Measurements from ENCODE around the gene PARP15.

PARP15 gene

DNA sequence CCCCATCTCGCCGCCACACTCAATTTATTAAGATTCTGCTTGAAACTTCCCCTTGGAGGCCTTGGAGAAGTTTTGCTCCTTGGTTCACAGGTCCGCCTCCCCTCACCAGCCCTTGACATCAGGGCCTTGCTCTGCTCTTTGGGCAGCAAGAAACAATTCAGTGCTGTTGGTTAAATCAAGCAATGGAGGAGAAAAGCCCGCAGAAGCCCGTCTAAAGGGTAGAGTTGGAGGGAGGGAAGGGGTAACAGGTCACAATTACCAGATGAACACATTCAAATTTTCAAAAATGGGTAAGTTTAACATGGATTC lies 13.8 kb upstream of the PARP15 start:
- TF ChIP-seq EGR1 (IDR thresholded peaks at IDR 0.05), result no peak
- TF ChIP-seq YY1 (IDR thresholded peaks at IDR 0.05; ENCODE audit: low read depth), result no peak
- no peak for TF ChIP-seq EP300 (IDR thresholded peaks at IDR 0.05; ENCODE audit: borderline replicate concordance)
- TF ChIP-seq, protein P1, sequence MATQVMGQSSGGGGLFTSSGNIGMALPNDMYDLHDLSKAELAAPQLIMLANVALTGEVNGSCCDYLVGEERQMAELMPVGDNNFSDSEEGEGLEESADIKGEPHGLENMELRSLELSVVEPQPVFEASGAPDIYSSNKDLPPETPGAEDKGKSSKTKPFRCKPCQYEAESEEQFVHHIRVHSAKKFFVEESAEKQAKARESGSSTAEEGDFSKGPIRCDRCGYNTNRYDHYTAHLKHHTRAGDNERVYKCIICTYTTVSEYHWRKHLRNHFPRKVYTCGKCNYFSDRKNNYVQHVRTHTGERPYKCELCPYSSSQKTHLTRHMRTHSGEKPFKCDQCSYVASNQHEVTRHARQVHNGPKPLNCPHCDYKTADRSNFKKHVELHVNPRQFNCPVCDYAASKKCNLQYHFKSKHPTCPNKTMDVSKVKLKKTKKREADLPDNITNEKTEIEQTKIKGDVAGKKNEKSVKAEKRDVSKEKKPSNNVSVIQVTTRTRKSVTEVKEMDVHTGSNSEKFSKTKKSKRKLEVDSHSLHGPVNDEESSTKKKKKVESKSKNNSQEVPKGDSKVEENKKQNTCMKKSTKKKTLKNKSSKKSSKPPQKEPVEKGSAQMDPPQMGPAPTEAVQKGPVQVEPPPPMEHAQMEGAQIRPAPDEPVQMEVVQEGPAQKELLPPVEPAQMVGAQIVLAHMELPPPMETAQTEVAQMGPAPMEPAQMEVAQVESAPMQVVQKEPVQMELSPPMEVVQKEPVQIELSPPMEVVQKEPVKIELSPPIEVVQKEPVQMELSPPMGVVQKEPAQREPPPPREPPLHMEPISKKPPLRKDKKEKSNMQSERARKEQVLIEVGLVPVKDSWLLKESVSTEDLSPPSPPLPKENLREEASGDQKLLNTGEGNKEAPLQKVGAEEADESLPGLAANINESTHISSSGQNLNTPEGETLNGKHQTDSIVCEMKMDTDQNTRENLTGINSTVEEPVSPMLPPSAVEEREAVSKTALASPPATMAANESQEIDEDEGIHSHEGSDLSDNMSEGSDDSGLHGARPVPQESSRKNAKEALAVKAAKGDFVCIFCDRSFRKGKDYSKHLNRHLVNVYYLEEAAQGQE (IDR thresholded peaks at IDR 0.05; ENCODE audit: low read depth), result no peak
- no peak for TF ChIP-seq RAD21 (IDR thresholded peaks at IDR 0.05; ENCODE audit: low read depth)
- no peak for TF ChIP-seq MAX (IDR thresholded peaks at IDR 0.05)
- no peak for TF ChIP-seq TAF1 (IDR thresholded peaks at IDR 0.05; ENCODE audit: low read depth)
- TF ChIP-seq USF1 (IDR thresholded peaks at IDR 0.05), result no peak
- TF ChIP-seq NFIC (IDR thresholded peaks at IDR 0.05), result no peak
- TF ChIP-seq CREB1 (IDR thresholded peaks at IDR 0.05; ENCODE audit: low read depth), result no peak
- TF ChIP-seq TEAD4 (IDR thresholded peaks at IDR 0.05), result no peak

DNA sequence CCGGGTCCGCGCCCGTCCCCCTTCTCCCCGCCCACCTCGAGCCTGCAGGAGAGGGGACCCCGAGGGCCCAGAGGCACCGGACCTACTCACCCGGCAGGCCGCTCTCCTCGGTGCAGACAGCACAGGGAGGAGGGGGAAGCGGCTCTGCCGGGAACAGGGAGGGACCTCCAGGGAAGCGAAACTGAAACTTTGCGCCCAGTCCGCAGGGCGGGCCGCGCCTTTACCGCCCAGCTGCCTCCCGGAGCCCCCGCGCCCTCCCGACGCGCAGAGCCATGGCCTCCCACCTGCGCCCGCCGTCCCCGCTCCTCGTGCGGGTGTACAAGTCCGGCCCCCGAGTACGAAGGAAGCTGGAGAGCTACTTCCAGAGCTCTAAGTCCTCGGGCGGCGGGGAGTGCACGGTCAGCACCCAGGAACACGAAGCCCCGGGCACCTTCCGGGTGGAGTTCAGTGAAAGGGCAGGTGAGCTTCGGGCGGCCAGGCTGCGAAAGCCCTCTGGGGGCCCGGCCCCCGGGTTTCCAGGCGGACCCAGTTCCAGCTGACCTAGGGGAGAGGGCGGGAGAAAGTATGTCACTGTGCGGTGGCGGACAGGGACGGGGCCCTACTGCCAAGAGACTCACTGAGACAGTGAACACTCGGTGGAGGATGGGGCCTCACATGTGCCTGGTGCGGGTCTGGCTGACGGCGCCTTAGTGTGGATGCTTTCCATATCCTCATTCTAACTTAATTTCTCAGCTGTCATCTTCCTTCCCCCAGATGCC lies 13.1 kb upstream of the PARP15 start, which contains the start of the genes DTX3L and PARP9:
DTX3L (plus strand) TSS at position 184 of the 758 bp plus-strand sequence; CDS start at position 273, 89 bp downstream.
PARP9 (minus strand) TSS at position 146 of the 758 bp plus-strand sequence. CDS start 4,680 bp downstream, outside the sequence.
- TF ChIP-seq FOXM1 (IDR thresholded peaks at IDR 0.05; ENCODE audit: borderline replicate concordance, low read depth) (no peak), CEBPB (IDR thresholded peaks at IDR 0.05) (no peak), TEAD4 (IDR thresholded peaks at IDR 0.05) (no peak), TCF12 (IDR thresholded peaks at IDR 0.05; ENCODE audit: low read depth) (no peak), TAF1 (IDR thresholded peaks at IDR 0.05; ENCODE audit: low read depth) (no peak), MAX (IDR thresholded peaks at IDR 0.05) (no peak), RAD21 (IDR thresholded peaks at IDR 0.05; ENCODE audit: low read depth) (no peak), ZBTB7A (IDR thresholded peaks at IDR 0.05; ENCODE audit: low read depth) (no peak), USF1 (IDR thresholded peaks at IDR 0.05) (no peak), YY1 (IDR thresholded peaks at IDR 0.05; ENCODE audit: low read depth) (no peak), NFIC (IDR thresholded peaks at IDR 0.05) (no peak), EP300 (IDR thresholded peaks at IDR 0.05; ENCODE audit: borderline replicate concordance) (no peak), CREB1 (IDR thresholded peaks at IDR 0.05; ENCODE audit: low read depth) (no peak), EGR1 (IDR thresholded peaks at IDR 0.05) (no peak)
- TF ChIP-seq, protein P1 (IDR thresholded peaks at IDR 0.05; ENCODE audit: low read depth), result no peak

DNA sequence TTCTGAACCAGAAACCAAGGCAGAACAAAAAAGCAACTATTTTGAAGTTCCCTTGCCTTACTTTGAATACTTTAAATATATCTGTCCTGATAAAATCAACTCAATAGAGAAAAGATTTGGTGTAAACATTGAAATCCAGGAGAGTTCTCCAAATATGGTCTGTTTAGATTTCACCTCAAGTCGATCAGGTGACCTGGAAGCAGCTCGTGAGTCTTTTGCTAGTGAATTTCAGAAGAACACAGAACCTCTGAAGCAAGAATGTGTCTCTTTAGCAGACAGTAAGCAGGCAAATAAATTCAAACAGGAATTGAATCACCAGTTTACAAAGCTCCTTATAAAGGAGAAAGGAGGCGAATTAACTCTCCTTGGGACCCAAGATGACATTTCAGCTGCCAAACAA lies 8.7 kb upstream of the PARP15 start:
- TF ChIP-seq FOXM1 (IDR thresholded peaks at IDR 0.05; ENCODE audit: borderline replicate concordance, low read depth) (no peak), TEAD4 (IDR thresholded peaks at IDR 0.05) (no peak), EGR1 (IDR thresholded peaks at IDR 0.05) (no peak), RAD21 (IDR thresholded peaks at IDR 0.05; ENCODE audit: low read depth) (no peak), TCF12 (IDR thresholded peaks at IDR 0.05; ENCODE audit: low read depth) (no peak), USF1 (IDR thresholded peaks at IDR 0.05) (no peak), CREB1 (IDR thresholded peaks at IDR 0.05; ENCODE audit: low read depth) (no peak), ZBTB7A (IDR thresholded peaks at IDR 0.05; ENCODE audit: low read depth) (no peak), EP300 (IDR thresholded peaks at IDR 0.05; ENCODE audit: borderline replicate concordance) (no peak), YY1 (IDR thresholded peaks at IDR 0.05; ENCODE audit: low read depth) (no peak), CEBPB (IDR thresholded peaks at IDR 0.05) (no peak), TAF1 (IDR thresholded peaks at IDR 0.05; ENCODE audit: low read depth) (no peak), MAX (IDR thresholded peaks at IDR 0.05) (no peak)
- TF ChIP-seq, protein P1 (IDR thresholded peaks at IDR 0.05; ENCODE audit: low read depth), result no peak

Data from Ishikawa (cell line).